ENCODE data around the gene NUP160. TPM values are rescaled to one million over a fixed set of nuclear protein-coding genes. Genes with fewer than 3 reads are reported as not detected.
"Not testable (repeated sequence)": the region's sequence is repeated elsewhere in the genome, so short reads cannot be mapped to it uniquely, and the experiment has no call there.

Gene NUP160
- polyA plus RNA-seq, 3 donors = 10.6 to 15.7 (median 10.9) TPM

GRCh38 chr11:47828284-47828683, 19.9 kb downstream of the NUP160 start:
- Mint-ChIP-seq H3K9me3 (no peaks in the 10 kb centered on the region), H3K4me3 (no peak overlapping the region), H3K4me1 (peaks cover 7% of the 10 kb centered on the region), H3K27me3 (ENCODE audit: low read depth in 3 of 3) (no peaks in the 10 kb centered on the region), H3K36me3 (peaks cover 60 to 88% of the 10 kb centered on the region in 2 donors), H3K27ac (peak overlapping the region in 1 of 7 donors; percentile 57)
- Histone ChIP-seq H3K9me3 (replicated peaks in 1 of 2; ENCODE audit: control insufficient read depth in 1 of 2, insufficient read depth in 1 of 2, low read length in 2 of 2) (no peaks in the 10 kb centered on the region), H3K4me3 (replicated peaks in 1 of 3; ENCODE audit: low read depth in 2 of 3, low read length in 3 of 3) (no peak overlapping the region), H3K27ac (ENCODE audit: low read depth in 1 of 2, low read length in 2 of 2) (no peak overlapping the region), H4K20me1 (ENCODE audit: insufficient read depth, low read length) (peaks cover 22% of the 10 kb centered on the region), H3K9ac (ENCODE audit: insufficient read depth, low read length, poor library complexity, severe bottlenecking) (no peak overlapping the region), H3K4me1 (ENCODE audit: control insufficient read depth in 1 of 2, insufficient read depth in 2 of 2, low read length in 2 of 2) (no peaks in the 10 kb centered on the region), H3K4me2 (replicated peaks; ENCODE audit: extremely low read depth, low read length, poor library complexity, severe bottlenecking) (no peak overlapping the region), H3K36me3 (replicated peaks in 1 of 2; ENCODE audit: control insufficient read depth in 1 of 2, insufficient read depth in 2 of 2, low read length in 2 of 2) (peaks cover 32 to 82% of the 10 kb centered on the region in 2 donors), H2AFZ (ENCODE audit: insufficient read depth, low read depth, low read length, poor library complexity, severe bottlenecking) (no peak overlapping the region), H3K27me3 (ENCODE audit: control insufficient read depth in 2 of 2, insufficient read depth in 2 of 2, low read length in 2 of 2) (no peaks in the 10 kb centered on the region), H3K79me2 (ENCODE audit: insufficient read depth, low read length) (peaks cover 77% of the 10 kb centered on the region)
- no peak for DNase-seq
- no peak for TF ChIP-seq CTCF (IDR thresholded peaks at IDR 0.05)
- intact Hi-C loops (cut with micrococcal nuclease) = no loop called here
- no CpG with 5 or more reads among the region's 1 CpG for WGBS (ENCODE audit: insufficient coverage)

GRCh38 chr11:47822664-47823063, 25.5 kb downstream of the NUP160 start:
- DNase-seq; H3K9ac ChIP-seq (ENCODE audit: insufficient read depth, low read length, poor library complexity, severe bottlenecking); H3K27ac Mint-ChIP-seq; H3K9me3 Mint-ChIP-seq; H3K27me3 Mint-ChIP-seq (ENCODE audit: low read depth in 3 of 3); H3K27ac ChIP-seq (ENCODE audit: low read depth in 1 of 2, low read length in 2 of 2); H3K4me2 ChIP-seq (replicated peaks; ENCODE audit: extremely low read depth, low read length, poor library complexity, severe bottlenecking); H3K4me3 ChIP-seq (replicated peaks in 1 of 3; ENCODE audit: low read depth in 2 of 3, low read length in 3 of 3); H2AFZ ChIP-seq (ENCODE audit: insufficient read depth, low read depth, low read length, poor library complexity, severe bottlenecking); H4K20me1 ChIP-seq (ENCODE audit: insufficient read depth, low read length); H3K9me3 ChIP-seq (replicated peaks in 1 of 2; ENCODE audit: control insufficient read depth in 1 of 2, insufficient read depth in 1 of 2, low read length in 2 of 2); H3K4me1 ChIP-seq (ENCODE audit: control insufficient read depth in 1 of 2, insufficient read depth in 2 of 2, low read length in 2 of 2); H3K4me3 Mint-ChIP-seq; H3K27me3 ChIP-seq (ENCODE audit: control insufficient read depth in 2 of 2, insufficient read depth in 2 of 2, low read length in 2 of 2); H3K4me1 Mint-ChIP-seq; intact Hi-C loops (cut with micrococcal nuclease): not testable (repeated sequence)
- H3K36me3 ChIP-seq (replicated peaks in 1 of 2; ENCODE audit: control insufficient read depth in 1 of 2, insufficient read depth in 2 of 2, low read length in 2 of 2) = peaks cover 53 to 84% of the 10 kb centered on the region in 2 donors
- peaks cover 22% of the 10 kb centered on the region for H3K79me2 ChIP-seq (ENCODE audit: insufficient read depth, low read length)
- H3K36me3 Mint-ChIP-seq = peaks cover 65 to 80% of the 10 kb centered on the region in 2 donors
- no CpG with 5 or more reads among the region's 6 CpGs for WGBS (ENCODE audit: insufficient coverage)
